ENCODE results near the gene SLIT1. TPM values are rescaled to one million over a fixed set of nuclear protein-coding genes. Genes with fewer than 3 reads are reported as not detected.

The SLIT1 gene
- total RNA-seq, 5 donors from 2014 or later (not counting 1 experiment from before 2014, with no cell fraction given): 0.29 to 0.56 (median 0.49) TPM

GRCh38 chr10:97102441-97102840 is 83.3 kb downstream of the SLIT1 start:
- POLR2A ChIA-PET: no interaction called here

GRCh38 chr10:97101166-97101940 is 84.4 kb downstream of the SLIT1 start:
- whole genome bisulfite sequencing (ENCODE audit: insufficient coverage): 94% methylated on average over 6 of the region's 9 CpGs
- Mint-ChIP-seq H3K4me3 (no peak overlapping the region), H3K9me3 (no peaks in the 10 kb centered on the region), H3K27ac (no peak overlapping the region), H3K27me3 (peaks cover 25 to 26% of the 10 kb centered on the region in 2 donors), H3K36me3 (no peaks in the 10 kb centered on the region), H3K4me1 (peaks cover 0 to 15% (median 13%) of the 10 kb centered on the region in 3 donors)
- Histone ChIP-seq H3K27me3 (replicated peaks in 1 of 2; ENCODE audit: control insufficient read depth in 2 of 2, extremely low read depth in 1 of 2, insufficient read depth in 2 of 2, low read length in 1 of 2) (peaks cover 0 to 30% of the 10 kb centered on the region in 2 experiments), H3K9me3 (no peaks in the 10 kb centered on the region), H3K4me1 (ENCODE audit: control insufficient read depth in 1 of 2, extremely low read depth in 1 of 2, insufficient read depth in 2 of 2, low read length in 2 of 2) (peaks cover 0 to 14% of the 10 kb centered on the region in 2 experiments), H3K4me3 (ENCODE audit: control insufficient read depth in 1 of 2, extremely low read depth in 1 of 2, low read length in 1 of 2) (no peak overlapping the region), H3K36me3 (ENCODE audit: control insufficient read depth in 2 of 2, extremely low read depth in 1 of 2, insufficient read depth in 1 of 2, low read length in 1 of 2) (no peaks in the 10 kb centered on the region), H3K27ac (ENCODE audit: low read length) (no peak overlapping the region)
- DNase-seq: no peak
- POLR2A ChIA-PET: no interaction called here
- CTCF ChIA-PET: interaction anchor here (0.5 to 0.7 kb wide), 2 partner anchors 663 to 1258 kb away, joined by 5 to 9 read pairs; no protein-coding TSS in a partner anchor
- no peak for ATAC-seq (replicated peaks in 1 of 4)

More at GRCh38 chr10:97102441-97102840, 83.3 kb downstream of the SLIT1 start:
- peaks cover 24 to 26% of the 10 kb centered on the region in 2 donors for H3K27me3 Mint-ChIP-seq
- peaks cover 0 to 4% (median 3%) of the 10 kb centered on the region in 3 donors for H3K4me1 Mint-ChIP-seq
- CTCF ChIA-PET: interaction anchor here in 1 of 2 donors (0.7 kb wide), 2 partner anchors 102 to 664 kb away, joined by 3 to 9 read pairs; no protein-coding TSS in a partner anchor
- ATAC-seq (replicated peaks in 1 of 4) (no peak), DNase-seq (no peak)
- WGBS (ENCODE audit: insufficient coverage): 90% methylated on average over 6 of the region's 6 CpGs
- H3K4me3 Mint-ChIP-seq: no peak overlapping the region
- Histone ChIP-seq H3K9me3 (no peaks in the 10 kb centered on the region), H3K27ac (ENCODE audit: low read length) (no peak overlapping the region), H3K27me3 (replicated peaks in 1 of 2; ENCODE audit: control insufficient read depth in 2 of 2, extremely low read depth in 1 of 2, insufficient read depth in 2 of 2, low read length in 1 of 2) (peaks cover 0 to 25% of the 10 kb centered on the region in 2 experiments), H3K36me3 (ENCODE audit: control insufficient read depth in 2 of 2, extremely low read depth in 1 of 2, insufficient read depth in 1 of 2, low read length in 1 of 2) (no peaks in the 10 kb centered on the region), H3K4me3 (ENCODE audit: control insufficient read depth in 1 of 2, extremely low read depth in 1 of 2, low read length in 1 of 2) (no peak overlapping the region), H3K4me1 (ENCODE audit: control insufficient read depth in 1 of 2, extremely low read depth in 1 of 2, insufficient read depth in 2 of 2, low read length in 2 of 2) (peaks cover 0 to 3% of the 10 kb centered on the region in 2 experiments)
- H3K9me3 Mint-ChIP-seq: no peaks in the 10 kb centered on the region
- no peak overlapping the region for H3K27ac Mint-ChIP-seq
- no peaks in the 10 kb centered on the region for H3K36me3 Mint-ChIP-seq

DNA sequence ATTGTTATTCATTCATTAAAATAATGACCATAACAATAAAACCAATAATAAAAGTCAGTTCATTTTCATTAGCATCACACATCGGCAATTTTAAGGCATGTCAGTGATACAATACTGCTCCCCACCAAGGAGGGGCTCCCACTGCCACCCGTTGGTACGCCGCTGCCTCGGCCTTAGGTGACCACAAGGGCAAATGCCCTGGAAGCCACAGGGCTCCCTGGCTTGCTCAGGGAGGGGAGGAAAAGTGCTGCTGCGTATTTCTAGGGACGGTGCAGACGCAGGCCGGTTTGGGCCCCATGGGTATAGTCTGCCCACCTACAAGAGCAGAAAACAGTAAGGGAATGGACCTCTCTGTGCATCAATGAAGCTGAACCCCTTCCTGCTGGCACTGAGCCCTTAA is 85.1 kb downstream of the SLIT1 start:
- Histone ChIP-seq H3K4me1 (ENCODE audit: control insufficient read depth in 1 of 2, extremely low read depth in 1 of 2, insufficient read depth in 2 of 2, low read length in 2 of 2) (peaks cover 0 to 21% of the 10 kb centered on the region in 2 experiments), H3K4me3 (ENCODE audit: control insufficient read depth in 1 of 2, extremely low read depth in 1 of 2, low read length in 1 of 2) (no peak overlapping the region), H3K27me3 (replicated peaks in 1 of 2; ENCODE audit: control insufficient read depth in 2 of 2, extremely low read depth in 1 of 2, insufficient read depth in 2 of 2, low read length in 1 of 2) (peaks cover 0 to 37% of the 10 kb centered on the region in 2 experiments), H3K36me3 (ENCODE audit: control insufficient read depth in 2 of 2, extremely low read depth in 1 of 2, insufficient read depth in 1 of 2, low read length in 1 of 2) (no peaks in the 10 kb centered on the region), H3K9me3 (no peaks in the 10 kb centered on the region), H3K27ac (ENCODE audit: low read length) (no peak overlapping the region)
- peaks cover 22 to 28% of the 10 kb centered on the region in 2 donors for H3K27me3 Mint-ChIP-seq
- DNase-seq: no peak
- H3K36me3 Mint-ChIP-seq: no peaks in the 10 kb centered on the region
- no peak overlapping the region for H3K4me3 Mint-ChIP-seq
- peaks cover 5 to 22% (median 20%) of the 10 kb centered on the region in 3 donors for H3K4me1 Mint-ChIP-seq
- ChIA-PET CTCF (no interaction called here), POLR2A (no interaction called here)
- WGBS (ENCODE audit: insufficient coverage): 100% methylated on average over 4 of the region's 9 CpGs
- no peaks in the 10 kb centered on the region for H3K9me3 Mint-ChIP-seq
- no peak for ATAC-seq (replicated peaks in 1 of 4)
- H3K27ac Mint-ChIP-seq: no peak overlapping the region

- Mint-ChIP-seq H3K9me3 (no peaks in the 10 kb centered on the region), H3K27me3 (peaks cover 17 to 32% of the 10 kb centered on the region in 2 donors), H3K27ac (no peak overlapping the region), H3K36me3 (no peaks in the 10 kb centered on the region), H3K4me3 (no peak overlapping the region), H3K4me1 (peaks cover 5 to 29% (median 27%) of the 10 kb centered on the region in 3 donors)
- Histone ChIP-seq H3K4me3 (ENCODE audit: control insufficient read depth in 1 of 2, extremely low read depth in 1 of 2, low read length in 1 of 2) (no peak overlapping the region), H3K9me3 (no peaks in the 10 kb centered on the region), H3K27ac (ENCODE audit: low read length) (no peak overlapping the region), H3K4me1 (ENCODE audit: control insufficient read depth in 1 of 2, extremely low read depth in 1 of 2, insufficient read depth in 2 of 2, low read length in 2 of 2) (peaks cover 0 to 29% of the 10 kb centered on the region in 2 experiments), H3K27me3 (replicated peaks in 1 of 2; ENCODE audit: control insufficient read depth in 2 of 2, extremely low read depth in 1 of 2, insufficient read depth in 2 of 2, low read length in 1 of 2) (peaks cover 3 to 36% of the 10 kb centered on the region in 2 experiments), H3K36me3 (ENCODE audit: control insufficient read depth in 2 of 2, extremely low read depth in 1 of 2, insufficient read depth in 1 of 2, low read length in 1 of 2) (no peaks in the 10 kb centered on the region)
- POLR2A ChIA-PET: no interaction called here
- no peak for DNase-seq
- no peak for ATAC-seq (replicated peaks in 1 of 4)
- WGBS (ENCODE audit: insufficient coverage): 83% methylated on average over 4 of the region's 5 CpGs
- CTCF ChIA-PET: no interaction called here
Observed at GRCh38 chr10:97099868-97100267, 85.9 kb downstream of the SLIT1 start.

DNA sequence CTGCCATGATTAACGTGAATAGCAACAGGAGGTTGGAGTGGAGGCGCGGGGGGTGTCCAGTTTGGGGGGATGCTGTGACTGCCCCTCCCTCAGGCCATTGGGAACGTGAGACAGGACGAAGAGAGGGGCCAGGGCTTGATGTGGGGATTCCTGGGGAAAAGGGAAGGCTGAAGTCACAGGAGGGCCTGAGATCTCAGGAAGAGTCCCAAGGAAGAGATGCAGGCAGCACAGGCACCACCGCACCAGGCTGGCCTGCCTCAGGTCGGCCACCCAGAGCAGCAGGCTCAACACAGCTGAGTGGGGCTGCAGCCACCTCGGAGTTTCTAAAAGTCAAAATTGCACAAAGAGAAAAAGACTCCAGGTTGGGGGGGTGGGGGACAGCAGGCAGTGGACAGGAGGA is 86.7 kb downstream of the SLIT1 start:
- Mint-ChIP-seq H3K27ac (no peak overlapping the region), H3K27me3 (peaks cover 10 to 36% of the 10 kb centered on the region in 2 donors), H3K36me3 (no peaks in the 10 kb centered on the region), H3K9me3 (no peaks in the 10 kb centered on the region), H3K4me3 (no peak overlapping the region), H3K4me1 (peaks cover 5 to 29% (median 27%) of the 10 kb centered on the region in 3 donors)
- no peak overlapping the region for H3K27ac ChIP-seq (ENCODE audit: low read length)
- H3K4me1 ChIP-seq (ENCODE audit: control insufficient read depth in 1 of 2, extremely low read depth in 1 of 2, insufficient read depth in 2 of 2, low read length in 2 of 2): peaks cover 0 to 30% of the 10 kb centered on the region in 2 experiments
- DNase-seq (no peak), ATAC-seq (replicated peaks in 1 of 4) (no peak)
- H3K36me3 ChIP-seq (ENCODE audit: control insufficient read depth in 2 of 2, extremely low read depth in 1 of 2, insufficient read depth in 1 of 2, low read length in 1 of 2): no peaks in the 10 kb centered on the region
- WGBS (ENCODE audit: insufficient coverage): 83% methylated on average over 6 of the region's 8 CpGs
- CTCF ChIA-PET: no interaction called here
- peaks cover 3 to 36% of the 10 kb centered on the region in 2 experiments for H3K27me3 ChIP-seq (replicated peaks in 1 of 2; ENCODE audit: control insufficient read depth in 2 of 2, extremely low read depth in 1 of 2, insufficient read depth in 2 of 2, low read length in 1 of 2)
- POLR2A ChIA-PET: no interaction called here
- H3K4me3 ChIP-seq (ENCODE audit: control insufficient read depth in 1 of 2, extremely low read depth in 1 of 2, low read length in 1 of 2): no peak overlapping the region
- no peaks in the 10 kb centered on the region for H3K9me3 ChIP-seq

DNA sequence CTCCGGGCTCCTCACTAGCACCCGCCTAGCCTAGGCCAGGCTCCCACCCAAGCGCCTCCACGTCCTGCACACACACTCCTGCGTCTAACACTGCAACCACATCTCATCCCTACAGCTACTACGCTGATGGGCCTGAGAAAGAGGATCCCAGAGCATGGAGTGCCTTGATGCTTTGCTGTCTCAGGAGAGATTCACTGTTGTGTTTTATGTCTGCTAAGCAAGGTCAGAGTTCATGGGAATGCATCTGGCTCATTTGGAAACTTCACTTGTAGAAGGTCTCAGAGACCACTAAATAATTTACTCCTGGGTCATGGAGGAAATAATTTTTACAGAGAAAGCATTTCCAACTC is 88.7 kb downstream of the SLIT1 start:
- Histone ChIP-seq H3K36me3 (ENCODE audit: control insufficient read depth in 2 of 2, extremely low read depth in 1 of 2, insufficient read depth in 1 of 2, low read length in 1 of 2) (no peaks in the 10 kb centered on the region), H3K27ac (ENCODE audit: low read length) (no peak overlapping the region), H3K4me3 (ENCODE audit: control insufficient read depth in 1 of 2, extremely low read depth in 1 of 2, low read length in 1 of 2) (no peak overlapping the region), H3K27me3 (replicated peaks in 1 of 2; ENCODE audit: control insufficient read depth in 2 of 2, extremely low read depth in 1 of 2, insufficient read depth in 2 of 2, low read length in 1 of 2) (peaks cover 3 to 26% of the 10 kb centered on the region in 2 experiments), H3K9me3 (no peaks in the 10 kb centered on the region), H3K4me1 (ENCODE audit: control insufficient read depth in 1 of 2, extremely low read depth in 1 of 2, insufficient read depth in 2 of 2, low read length in 2 of 2) (peaks cover 0 to 30% of the 10 kb centered on the region in 2 experiments)
- POLR2A ChIA-PET: no interaction called here
- H3K27ac Mint-ChIP-seq: no peak overlapping the region
- H3K4me3 Mint-ChIP-seq: peak overlapping the region in 1 of 3 donors; percentile 58
- 48% methylated on average over 2 of the region's 6 CpGs for WGBS (ENCODE audit: insufficient coverage)
- DNase-seq (no peak), ATAC-seq (replicated peaks in 1 of 4) (no peak)
- H3K4me1 Mint-ChIP-seq: peaks cover 5 to 29% (median 27%) of the 10 kb centered on the region in 3 donors
- CTCF ChIA-PET: interaction anchor here in 1 of 2 donors (0.9 kb wide), 1 partner anchor 24 kb away, joined by 3 read pairs; no protein-coding TSS in a partner anchor
- H3K9me3 Mint-ChIP-seq: no peaks in the 10 kb centered on the region
- H3K36me3 Mint-ChIP-seq: no peaks in the 10 kb centered on the region
- H3K27me3 Mint-ChIP-seq: peaks cover 9 to 38% of the 10 kb centered on the region in 2 donors

Data from T-cell (primary cell).